ENCODE data around the gene RASGRF2. TPM values are rescaled to one million over a fixed set of nuclear protein-coding genes. Genes with fewer than 3 reads are reported as not detected.

Gene RASGRF2
- total RNA-seq, 1 donor from 2014 or later, result 1.4 TPM

GRCh38 chr5:81219389-81219788 is 259.2 kb downstream of the RASGRF2 start:
- Mint-ChIP-seq H3K4me1 (ENCODE audit: low read depth, unreplicated experiment) (no peaks in the 10 kb centered on the region), H3K27ac (ENCODE audit: unreplicated experiment) (no peak overlapping the region), H3K36me3 (ENCODE audit: unreplicated experiment) (no peaks in the 10 kb centered on the region), H3K9me3 (ENCODE audit: unreplicated experiment) (no peaks in the 10 kb centered on the region), H3K27me3 (ENCODE audit: unreplicated experiment) (no peaks in the 10 kb centered on the region), H3K4me3 (ENCODE audit: unreplicated experiment) (no peak overlapping the region)
- DNase-seq, result no peak
- TF ChIP-seq CTCF (IDR thresholded peaks at IDR 0.05; ENCODE audit: partially characterized antibody, unreplicated experiment), result no peak

- no peak for TF ChIP-seq CTCF (IDR thresholded peaks at IDR 0.05; ENCODE audit: partially characterized antibody, unreplicated experiment)
- no peak overlapping the region for H3K4me3 Mint-ChIP-seq (ENCODE audit: unreplicated experiment)
- DNase-seq, result no peak
- no peaks in the 10 kb centered on the region for H3K9me3 Mint-ChIP-seq (ENCODE audit: unreplicated experiment)
- H3K4me1 Mint-ChIP-seq (ENCODE audit: low read depth, unreplicated experiment), result peaks cover 8% of the 10 kb centered on the region
- H3K27me3 Mint-ChIP-seq (ENCODE audit: unreplicated experiment), result no peaks in the 10 kb centered on the region
- no peaks in the 10 kb centered on the region for H3K36me3 Mint-ChIP-seq (ENCODE audit: unreplicated experiment)
- H3K27ac Mint-ChIP-seq (ENCODE audit: unreplicated experiment), result no peak overlapping the region
These were observed 262.1 kb downstream of the RASGRF2 start for GRCh38 chr5:81222285-81222684.

DNA sequence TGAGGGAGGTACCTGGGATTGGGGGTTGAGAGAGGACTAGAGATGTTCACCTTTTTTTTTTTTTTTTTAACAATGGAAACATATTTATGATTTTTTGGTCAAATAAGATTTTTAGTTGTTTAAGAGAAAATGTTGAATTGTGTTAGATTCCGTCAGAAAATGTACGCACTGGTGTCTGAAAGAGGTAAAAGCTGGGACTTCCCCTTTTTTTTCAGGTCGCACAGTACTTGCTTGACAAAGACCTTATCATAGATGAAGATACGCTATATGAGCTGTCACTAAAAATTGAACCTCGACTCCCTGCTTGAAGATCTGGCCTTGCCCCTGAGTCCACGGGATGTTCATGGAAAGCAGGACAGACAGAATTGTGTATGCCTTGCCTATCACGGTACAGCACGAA is 265.3 kb downstream of the RASGRF2 start:
- Mint-ChIP-seq H3K4me1 (ENCODE audit: low read depth, unreplicated experiment) (peaks cover 12% of the 10 kb centered on the region), H3K27ac (ENCODE audit: unreplicated experiment) (no peak overlapping the region), H3K9me3 (ENCODE audit: unreplicated experiment) (no peaks in the 10 kb centered on the region), H3K4me3 (ENCODE audit: unreplicated experiment) (no peak overlapping the region), H3K27me3 (ENCODE audit: unreplicated experiment) (no peaks in the 10 kb centered on the region), H3K36me3 (ENCODE audit: unreplicated experiment) (no peaks in the 10 kb centered on the region)
- no peak for DNase-seq
- TF ChIP-seq CTCF (IDR thresholded peaks at IDR 0.05; ENCODE audit: partially characterized antibody, unreplicated experiment), result no peak

GRCh38 chr5:81226286-81226685 is 266.1 kb downstream of the RASGRF2 start:
- DNase-seq, result no peak
- Mint-ChIP-seq H3K9me3 (ENCODE audit: unreplicated experiment) (no peaks in the 10 kb centered on the region), H3K36me3 (ENCODE audit: unreplicated experiment) (no peaks in the 10 kb centered on the region), H3K27me3 (ENCODE audit: unreplicated experiment) (no peaks in the 10 kb centered on the region), H3K4me1 (ENCODE audit: low read depth, unreplicated experiment) (peaks cover 12% of the 10 kb centered on the region), H3K4me3 (ENCODE audit: unreplicated experiment) (no peak overlapping the region), H3K27ac (ENCODE audit: unreplicated experiment) (no peak overlapping the region)
- no peak for TF ChIP-seq CTCF (IDR thresholded peaks at IDR 0.05; ENCODE audit: partially characterized antibody, unreplicated experiment)

- no peak for TF ChIP-seq CTCF (IDR thresholded peaks at IDR 0.05; ENCODE audit: partially characterized antibody, unreplicated experiment)
- Mint-ChIP-seq H3K4me1 (ENCODE audit: low read depth, unreplicated experiment) (peaks cover 12% of the 10 kb centered on the region), H3K4me3 (ENCODE audit: unreplicated experiment) (no peak overlapping the region), H3K36me3 (ENCODE audit: unreplicated experiment) (no peaks in the 10 kb centered on the region), H3K27me3 (ENCODE audit: unreplicated experiment) (no peaks in the 10 kb centered on the region), H3K9me3 (ENCODE audit: unreplicated experiment) (peaks cover under 1% of the 10 kb centered on the region), H3K27ac (ENCODE audit: unreplicated experiment) (no peak overlapping the region)
- no peak for DNase-seq
These were observed 266.8 kb downstream of the RASGRF2 start for GRCh38 chr5:81226949-81227348.

Data from glutamatergic neuron (in vitro differentiated cells).